ENCODE data around the gene RHBDD1.

- TF ChIP-seq CTCF (IDR thresholded peaks at IDR 0.05) = no peak
- TF ChIP-seq POLR2A (IDR thresholded peaks at IDR 0.05) = no peak
These were observed 138.0 kb downstream of the RHBDD1 start for GRCh38 chr2:226973816-226974215.
